ENCODE results near the gene RSAD1. TPM values are rescaled to one million over a fixed set of nuclear protein-coding genes. Genes with fewer than 3 reads are reported as not detected.
A peak's percentile ranks its signal among the peaks of the same experiment; 100 is the strongest.

RSAD1 gene
- total and polyA plus RNA-seq, 2 donors (not counting 3 experiments of a cell fraction or from before 2014, with no cell fraction given), result 20.3 to 35.5 TPM

GRCh38 chr17:50506298-50506697, 27.6 kb downstream of the RSAD1 start:
- no TSS peak for BruUV-seq (replicated peaks)
- FAIRE-seq (no peak), DNase-seq (ENCODE audit: low read depth, low spot score) (no peak)
- no peaks in the 10 kb centered on the region for H3K9me3 ChIP-seq (replicated peaks; ENCODE audit: control insufficient read depth, insufficient read depth, low read length)
- no peak overlapping the region for H3K9ac ChIP-seq (replicated peaks; ENCODE audit: extremely low read depth, insufficient read depth, low read length)
- H3K27ac ChIP-seq (ENCODE audit: insufficient read depth, low read depth, low read length), result no peak overlapping the region
- dilution Hi-C loops (cut with MboI; ENCODE audit: extremely low pct_ligation_motif_present, low sequenced_read_pairs), result no loop called here
- no peak overlapping the region for H3K4me3 ChIP-seq (replicated peaks in 1 of 3; ENCODE audit: insufficient read depth in 1 of 3, low read depth in 1 of 3, low read length in 3 of 3)
- H3K4me1 ChIP-seq (ENCODE audit: control insufficient read depth, extremely low read depth, insufficient read depth, low read length), result peaks cover 4% of the 10 kb centered on the region
- no peak for TF ChIP-seq FOS (IDR thresholded peaks at IDR 0.05; ENCODE audit: borderline replicate concordance, insufficient read depth, low read length)
- no peak for TF ChIP-seq GATA2 (IDR thresholded peaks at IDR 0.05; ENCODE audit: insufficient read depth, insufficient read length, low read depth, low read length)
- TF ChIP-seq EZH2 (IDR thresholded peaks at IDR 0.05; ENCODE audit: borderline replicate concordance, low read depth, low read length, severe bottlenecking), result no peak
- no peak for TF ChIP-seq MYC (IDR thresholded peaks at IDR 0.05; ENCODE audit: low read depth, low read length)
- no peak for TF ChIP-seq MAX (IDR thresholded peaks at IDR 0.05; ENCODE audit: insufficient read depth, insufficient read length)
- no peak for TF ChIP-seq POLR2A (IDR thresholded peaks at IDR 0.05; ENCODE audit: low read depth, low read length)
- H4K20me1 ChIP-seq (replicated peaks; ENCODE audit: control insufficient read depth, extremely low read depth, insufficient read depth, low read length), result no peaks in the 10 kb centered on the region
- H3K79me2 ChIP-seq (ENCODE audit: control insufficient read depth, insufficient read depth, low read length), result no peaks in the 10 kb centered on the region
- intact Hi-C loops (cut with micrococcal nuclease), result no loop called here
- H3K4me2 ChIP-seq (ENCODE audit: insufficient read depth, low read length), result no peak overlapping the region
- H2AFZ ChIP-seq (ENCODE audit: low read depth, low read length), result no peak overlapping the region
- CTCF ChIA-PET, result interaction anchor here (1.0 to 1.3 kb wide), 2 partner anchors 13 to 19 kb away, joined by 3 read pairs; no protein-coding TSS in a partner anchor
- no peaks in the 10 kb centered on the region for H3K9me1 ChIP-seq (replicated peaks; ENCODE audit: control insufficient read depth, extremely low read depth, insufficient read depth, low read length)
- POLR2A ChIA-PET, result no interaction called here
- H3K27me3 ChIP-seq (ENCODE audit: control insufficient read depth in 2 of 2, insufficient read depth in 2 of 2, low read length in 2 of 2), result peaks cover 5 to 7% of the 10 kb centered on the region in 2 experiments
- no peaks in the 10 kb centered on the region for H3K36me3 ChIP-seq (ENCODE audit: control insufficient read depth in 2 of 2, extremely low read depth in 1 of 2, insufficient read depth in 2 of 2, low read length in 2 of 2)

GRCh38 chr17:50507871-50508572, 29.4 kb downstream of the RSAD1 start, which contains the start of gene MYCBPAP:
MYCBPAP (plus strand) TSS chr17:50508439; CDS start chr17:50508675, 236 bp downstream.
- POLR2A ChIA-PET, result no interaction called here
- BruUV-seq (replicated peaks), result no TSS peak

More at GRCh38 chr17:50507871-50508572, 29.4 kb downstream of the RSAD1 start, which contains the start of gene MYCBPAP:
- Histone ChIP-seq H3K4me3 (replicated peaks in 1 of 3; ENCODE audit: insufficient read depth in 1 of 3, low read depth in 1 of 3, low read length in 3 of 3) (peak within 1 kb of the TSS; percentile 45 to 74 (median 64)), H4K20me1 (replicated peaks; ENCODE audit: control insufficient read depth, extremely low read depth, insufficient read depth, low read length) (no peaks in the 10 kb centered on the region), H3K27me3 (ENCODE audit: control insufficient read depth in 2 of 2, insufficient read depth in 2 of 2, low read length in 2 of 2) (peaks cover 5 to 7% of the 10 kb centered on the region in 2 experiments), H3K9ac (replicated peaks; ENCODE audit: extremely low read depth, insufficient read depth, low read length) (peak within 1 kb of the TSS; percentile 52), H3K9me1 (replicated peaks; ENCODE audit: control insufficient read depth, extremely low read depth, insufficient read depth, low read length) (no peaks in the 10 kb centered on the region), H3K27ac (ENCODE audit: insufficient read depth, low read depth, low read length) (peak within 1 kb of the TSS; percentile 17), H3K4me2 (ENCODE audit: insufficient read depth, low read length) (peak within 1 kb of the TSS; percentile 61), H3K36me3 (ENCODE audit: control insufficient read depth in 2 of 2, extremely low read depth in 1 of 2, insufficient read depth in 2 of 2, low read length in 2 of 2) (no peaks in the 10 kb centered on the region), H3K9me3 (replicated peaks; ENCODE audit: control insufficient read depth, insufficient read depth, low read length) (no peaks in the 10 kb centered on the region), H3K79me2 (ENCODE audit: control insufficient read depth, insufficient read depth, low read length) (no peaks in the 10 kb centered on the region), H2AFZ (ENCODE audit: low read depth, low read length) (peak within 1 kb of the TSS; percentile 56), H3K4me1 (ENCODE audit: control insufficient read depth, extremely low read depth, insufficient read depth, low read length) (peaks cover 4% of the 10 kb centered on the region)
- FAIRE-seq (no peak), DNase-seq (ENCODE audit: low read depth, low spot score) (peak; percentile 75)
- CTCF ChIA-PET, result no interaction called here
- no peak for TF ChIP-seq POLR2A (IDR thresholded peaks at IDR 0.05; ENCODE audit: low read depth, low read length)
- TF ChIP-seq MYC (IDR thresholded peaks at IDR 0.05; ENCODE audit: low read depth, low read length), result no peak
- TF ChIP-seq POLR2AphosphoS5 (IDR thresholded peaks at IDR 0.05; ENCODE audit: insufficient read depth, low read depth, low read length), result peak; percentile 60
- TF ChIP-seq EZH2 (IDR thresholded peaks at IDR 0.05; ENCODE audit: borderline replicate concordance, low read depth, low read length, severe bottlenecking), result no peak
- no peak for TF ChIP-seq MAX (IDR thresholded peaks at IDR 0.05; ENCODE audit: insufficient read depth, insufficient read length)
- no peak for TF ChIP-seq GATA2 (IDR thresholded peaks at IDR 0.05; ENCODE audit: insufficient read depth, insufficient read length, low read depth, low read length)
- no peak for TF ChIP-seq FOS (IDR thresholded peaks at IDR 0.05; ENCODE audit: borderline replicate concordance, insufficient read depth, low read length)
- peak in 1 of 2 donors; percentile 29 for TF ChIP-seq CTCF (IDR thresholded peaks at IDR 0.05; ENCODE audit: extremely low read depth in 1 of 2, insufficient read depth in 1 of 2, low read depth in 1 of 2, low read length in 2 of 2)
- no peak for TF ChIP-seq JUN (IDR thresholded peaks at IDR 0.05; ENCODE audit: borderline replicate concordance, insufficient read depth, insufficient read length, low read depth)
- dilution Hi-C loops (cut with MboI; ENCODE audit: extremely low pct_ligation_motif_present, low sequenced_read_pairs) (no loop called here), intact Hi-C loops (cut with micrococcal nuclease) (no loop called here)
